SK-N-MC (cell line): ENCODE measurements around the gene MPZ.

ENCODE experiments used
- EZH2 ChIP-seq: fragments of 200-600 bp; sonication (generic); IDR thresholded peaks from one replicate; pipeline ENCODE4 v1.6.1; 2017; ENCODE audit warnings: antibody characterized with exemption
- FOXP2 ChIP-seq: optimal IDR thresholded peaks from 2 replicates; pipeline ENCODE3; 2011; ENCODE audit warnings: mild to moderate bottlenecking, moderate library complexity; ENCODE audit not compliant: insufficient read depth; ENCODE audit errors: extremely low read length, control extremely low read depth
- POLR2AphosphoS5 ChIP-seq: IDR thresholded peaks from 2 replicates; pipeline ENCODE4 v1.6.1; 2012; ENCODE audit warnings: mild to moderate bottlenecking, low read depth, low read length, borderline replicate concordance

DNA sequence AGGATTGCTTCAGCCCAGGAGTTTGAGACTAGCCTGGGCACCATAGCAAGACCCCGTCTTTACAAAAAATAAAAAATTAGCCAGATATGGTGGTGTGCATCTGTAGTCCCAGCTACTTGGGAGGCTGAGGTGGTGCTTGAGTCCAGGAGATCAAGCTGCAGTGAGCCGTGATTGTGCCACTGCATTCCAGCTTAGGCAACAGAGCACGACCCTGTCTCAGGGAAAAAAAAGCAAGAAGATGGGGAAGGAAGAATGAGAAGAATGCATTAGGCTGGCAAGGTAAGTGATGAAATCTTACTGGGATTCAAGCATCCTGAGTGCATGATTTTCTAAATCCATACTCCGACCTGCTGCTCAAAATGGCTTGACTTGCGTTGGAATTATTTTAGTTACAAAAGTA is 44.5 kb downstream of the MPZ start:
- TF ChIP-seq POLR2AphosphoS5, result no peak
- no peak for TF ChIP-seq EZH2
- no peak for TF ChIP-seq FOXP2
